Caco-2 (cell line): ENCODE results near the gene ANAPC10. TPM values are rescaled to one million over a fixed set of nuclear protein-coding genes. Genes with fewer than 3 reads are reported as not detected.

ENCODE experiments used
- BruUV-seq: library from RNA; stranded (reverse); fragments of 400-500 nt; replicated peaks from 2 replicates; lab custom pipeline; 2021; lab: Mats Ljungman, UMichigan
- CTCF ChIA-PET: fragments of 300-600 bp; sonication (Branson Sonifier 250); formaldehyde crosslinking; loops from one replicate; lab custom pipeline; 2022; ENCODE audit warnings: antibody characterized with exemption; lab: Charles Lee
- POLR2A ChIA-PET: fragments of 300-600 bp; sonication (Branson Sonifier 250); formaldehyde crosslinking; loops from one replicate; lab custom pipeline; 2022; ENCODE audit warnings: antibody characterized with exemption; lab: Charles Lee
- DNase-seq, 2 experiments: peaks; one replicate each; pipeline versions ENCODE4 v3.0.0 to v3.0.0-alpha.2; 2020 to 2022
- H3K27me3 ChIP-seq: replicated peaks from 2 replicates; pipeline ENCODE4 v1.6.0; 2011; ENCODE audit warnings: low read length; ENCODE audit not compliant: control insufficient read depth, insufficient read depth
- H3K36me3 ChIP-seq: 2 replicates; pipeline ENCODE4 v1.5.1; 2011; ENCODE audit warnings: low read length; ENCODE audit not compliant: control insufficient read depth, insufficient read depth
- H3K4me1 ChIP-seq: fragments of 250-450 bp; sonication (Bioruptor Pico); 2 replicates; pipeline ENCODE4 v1.5.1; 2020; ENCODE audit warnings: mild to moderate bottlenecking
- H3K4me3 ChIP-seq: 2 replicates; pipeline ENCODE4 v1.5.1; 2011; ENCODE audit warnings: low read depth, mild to moderate bottlenecking, control low read depth, low read length
- H3K9me3 ChIP-seq: fragments of 250-450 bp; sonication (Bioruptor Pico); 2 replicates; pipeline ENCODE4 v1.5.1; 2020; ENCODE audit warnings: mild to moderate bottlenecking, moderate library complexity
- H3K27ac Mint-ChIP-seq: one replicate; pipeline ENCODE4 v1.8.0; 2022; ENCODE audit warnings: mixed read lengths; ENCODE audit not compliant: unreplicated experiment
- H3K27me3 Mint-ChIP-seq: one replicate; pipeline ENCODE4 v1.8.0; 2022; ENCODE audit warnings: mixed read lengths; ENCODE audit not compliant: insufficient read depth, unreplicated experiment
- H3K36me3 Mint-ChIP-seq: one replicate; pipeline ENCODE4 v1.8.0; 2022; ENCODE audit warnings: mild to moderate bottlenecking, mixed read lengths; ENCODE audit not compliant: insufficient read depth, unreplicated experiment
- H3K4me1 Mint-ChIP-seq: one replicate; pipeline ENCODE4 v1.8.0; 2022; ENCODE audit warnings: low read depth, mixed read lengths; ENCODE audit not compliant: unreplicated experiment
- H3K4me3 Mint-ChIP-seq: one replicate; pipeline ENCODE4 v1.8.0; 2022; ENCODE audit warnings: mild to moderate bottlenecking, moderate library complexity, mixed read lengths; ENCODE audit not compliant: unreplicated experiment
- H3K9me3 Mint-ChIP-seq: one replicate; pipeline ENCODE4 v1.8.0; 2022; ENCODE audit warnings: mixed read lengths; ENCODE audit not compliant: unreplicated experiment
- intact Hi-C: fragments of 100-400 bp; cut with micrococcal nuclease; formaldehyde crosslinking; loops from one replicate; pipeline ENCODE4 v1.10.0; 2022; ENCODE audit not compliant: unreplicated experiment
- total RNA-seq: library from RNA; stranded (reverse); gene quantifications from 2 replicates; pipeline ENCODE4 v1.2.3, GENCODE V29; 2022
- TF ChIP-seq, protein P1 (sequence below), 2 experiments: fragments of 200-600 bp in 1 of 2; IDR thresholded peaks; 1 replicate in 1 of 2; 2 replicates in 1 of 2; pipeline versions ENCODE4 v1.5.1 to v1.8.0; 2011 to 2022; ENCODE audit warnings: antibody characterized with exemption in 1 of 2, control low read depth in 1 of 2, inconsistent platforms in 1 of 2, low read depth in 1 of 2, low read length in 1 of 2, mild to moderate bottlenecking in 1 of 2, moderate library complexity in 1 of 2; ENCODE audit not compliant: insufficient read depth in 1 of 2, severe bottlenecking in 1 of 2, unreplicated experiment in 1 of 2

The ANAPC10 gene
- total RNA-seq, 1 experiment from 2014 or later: 24.2 TPM

- ChIA-PET POLR2A (no interaction called here), CTCF (no interaction called here)
- Histone ChIP-seq H3K4me1 (peaks cover 6% of the 10 kb centered on the region), H3K36me3 (no peaks in the 10 kb centered on the region), H3K27me3 (no peaks in the 10 kb centered on the region), H3K9me3 (no peaks in the 10 kb centered on the region), H3K4me3 (no peak overlapping the region)
- peaks cover 5% of the 10 kb centered on the region for H3K4me1 Mint-ChIP-seq
- H3K27me3 Mint-ChIP-seq: no peaks in the 10 kb centered on the region
- no peaks in the 10 kb centered on the region for H3K9me3 Mint-ChIP-seq
- H3K27ac Mint-ChIP-seq: no peak overlapping the region
- intact Hi-C loops: loop anchor here (1.0 to 2.0 kb wide), 2 partner anchors 274 to 885 kb away; no protein-coding TSS in a partner anchor
- H3K4me3 Mint-ChIP-seq: no peak overlapping the region
- peaks cover 11% of the 10 kb centered on the region for H3K36me3 Mint-ChIP-seq
- BruUV-seq: no TSS peak
- DNase-seq: peak in 1 of 2 experiments; percentile 15
- TF ChIP-seq, protein P1, sequence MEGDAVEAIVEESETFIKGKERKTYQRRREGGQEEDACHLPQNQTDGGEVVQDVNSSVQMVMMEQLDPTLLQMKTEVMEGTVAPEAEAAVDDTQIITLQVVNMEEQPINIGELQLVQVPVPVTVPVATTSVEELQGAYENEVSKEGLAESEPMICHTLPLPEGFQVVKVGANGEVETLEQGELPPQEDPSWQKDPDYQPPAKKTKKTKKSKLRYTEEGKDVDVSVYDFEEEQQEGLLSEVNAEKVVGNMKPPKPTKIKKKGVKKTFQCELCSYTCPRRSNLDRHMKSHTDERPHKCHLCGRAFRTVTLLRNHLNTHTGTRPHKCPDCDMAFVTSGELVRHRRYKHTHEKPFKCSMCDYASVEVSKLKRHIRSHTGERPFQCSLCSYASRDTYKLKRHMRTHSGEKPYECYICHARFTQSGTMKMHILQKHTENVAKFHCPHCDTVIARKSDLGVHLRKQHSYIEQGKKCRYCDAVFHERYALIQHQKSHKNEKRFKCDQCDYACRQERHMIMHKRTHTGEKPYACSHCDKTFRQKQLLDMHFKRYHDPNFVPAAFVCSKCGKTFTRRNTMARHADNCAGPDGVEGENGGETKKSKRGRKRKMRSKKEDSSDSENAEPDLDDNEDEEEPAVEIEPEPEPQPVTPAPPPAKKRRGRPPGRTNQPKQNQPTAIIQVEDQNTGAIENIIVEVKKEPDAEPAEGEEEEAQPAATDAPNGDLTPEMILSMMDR (IDR thresholded peaks at IDR 0.05; ENCODE audit: insufficient read depth in 1 of 2, low read depth in 1 of 2, low read length in 1 of 2, severe bottlenecking in 1 of 2, unreplicated experiment in 1 of 2): peak; percentile 5 to 22
These were observed 36.6 kb downstream of the ANAPC10 start for GRCh38 chr4:145061318-145061920.

GRCh38 chr4:145058256-145058655, 39.7 kb downstream of the ANAPC10 start:
- ChIA-PET POLR2A (no interaction called here), CTCF (no interaction called here)
- Mint-ChIP-seq H3K27ac (no peak overlapping the region), H3K4me1 (no peaks in the 10 kb centered on the region), H3K36me3 (peaks cover 11% of the 10 kb centered on the region), H3K9me3 (no peaks in the 10 kb centered on the region), H3K4me3 (no peak overlapping the region), H3K27me3 (no peaks in the 10 kb centered on the region)
- no peak overlapping the region for H3K4me3 ChIP-seq
- no peaks in the 10 kb centered on the region for H3K36me3 ChIP-seq
- DNase-seq: no peak
- no TSS peak for BruUV-seq
- H3K27me3 ChIP-seq: no peaks in the 10 kb centered on the region
- intact Hi-C loops: no loop called here
- TF ChIP-seq, protein P1 (IDR thresholded peaks at IDR 0.05; ENCODE audit: insufficient read depth in 1 of 2, low read depth in 1 of 2, low read length in 1 of 2, severe bottlenecking in 1 of 2, unreplicated experiment in 1 of 2): no peak
- no peaks in the 10 kb centered on the region for H3K9me3 ChIP-seq
- H3K4me1 ChIP-seq: no peaks in the 10 kb centered on the region

DNA sequence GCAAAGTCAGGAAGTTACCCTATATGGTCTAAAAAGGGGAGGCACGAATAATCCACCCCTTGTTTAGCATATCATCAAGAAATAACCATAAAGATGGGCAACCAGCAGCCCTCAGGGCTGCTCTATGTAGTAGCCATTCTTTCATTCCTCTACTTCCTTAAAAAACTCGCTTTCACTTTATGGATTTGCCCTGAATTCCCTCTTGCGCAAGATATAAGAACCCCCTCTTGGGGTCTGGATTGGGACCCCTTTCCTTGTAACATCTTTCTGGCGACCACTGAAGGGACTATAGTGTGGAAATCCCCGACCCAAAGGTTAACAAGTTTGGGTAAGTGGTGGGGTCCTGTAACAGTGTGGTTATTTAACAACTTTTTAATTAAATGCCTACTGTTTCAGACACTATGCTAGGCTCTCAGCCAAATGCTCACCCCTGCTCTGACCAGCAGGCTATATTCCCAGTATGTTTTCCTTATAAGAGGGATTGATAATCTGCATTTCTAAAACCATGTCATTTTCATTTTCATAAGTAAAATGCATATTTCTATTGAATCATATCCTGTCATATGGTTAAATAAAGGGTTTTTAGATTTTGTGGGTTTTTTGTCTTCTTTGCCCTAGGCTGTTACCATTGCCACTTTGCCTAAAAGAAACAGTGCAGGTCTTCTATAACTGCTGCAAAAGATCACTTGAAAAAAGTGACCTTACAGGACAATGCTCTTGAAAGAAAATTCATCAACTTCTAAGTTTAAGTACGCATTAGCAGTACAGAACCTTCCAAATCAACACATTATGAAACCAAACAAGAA, 41.5 kb downstream of the ANAPC10 start:
- no peak overlapping the region for H3K4me3 Mint-ChIP-seq
- intact Hi-C loops: no loop called here
- H3K27me3 Mint-ChIP-seq: no peaks in the 10 kb centered on the region
- no peaks in the 10 kb centered on the region for H3K9me3 Mint-ChIP-seq
- Histone ChIP-seq H3K36me3 (no peaks in the 10 kb centered on the region), H3K4me1 (no peaks in the 10 kb centered on the region), H3K9me3 (no peaks in the 10 kb centered on the region), H3K27me3 (no peaks in the 10 kb centered on the region), H3K4me3 (no peak overlapping the region)
- no peak overlapping the region for H3K27ac Mint-ChIP-seq
- TF ChIP-seq, protein P1 (IDR thresholded peaks at IDR 0.05; ENCODE audit: insufficient read depth in 1 of 2, low read depth in 1 of 2, low read length in 1 of 2, severe bottlenecking in 1 of 2, unreplicated experiment in 1 of 2): no peak
- no peak for DNase-seq
- CTCF ChIA-PET: no interaction called here
- no peaks in the 10 kb centered on the region for H3K4me1 Mint-ChIP-seq
- POLR2A ChIA-PET: no interaction called here
- no TSS peak for BruUV-seq
- H3K36me3 Mint-ChIP-seq: peaks cover 6% of the 10 kb centered on the region
